Sigmoid colon (tissue), 4 donors: ENCODE results near the gene ELOVL5.
A peak's percentile ranks its signal among the peaks of the same experiment; 100 is the strongest.

Experiments
- CTCF ChIP-seq, 4 experiments: fragments of 450-650 bp in 3 of 4; fragments of 200-600 bp in 1 of 4; IDR thresholded peaks; one replicate each; pipeline ENCODE4 v1.5.1; 2016 to 2019; ENCODE audit warnings: antibody characterized with exemption in 4 of 4, mild to moderate bottlenecking in 3 of 4, moderate library complexity in 2 of 4
- EP300 ChIP-seq, 4 donors: sonication (generic); formaldehyde crosslinking; IDR thresholded peaks; one replicate each; pipeline ENCODE4 v1.6.1; 2017; ENCODE audit warnings: antibody characterized with exemption in 4 of 4
- POLR2A ChIP-seq, 2 donors: fragments of 450-650 bp; IDR thresholded peaks; one replicate each; pipeline ENCODE4 v1.6.1; 2016; ENCODE audit warnings: antibody characterized with exemption in 2 of 2, mild to moderate bottlenecking in 2 of 2, moderate library complexity in 2 of 2
- POLR2AphosphoS5 ChIP-seq, 4 donors: sonication (generic); formaldehyde crosslinking; IDR thresholded peaks; one replicate each; pipeline ENCODE4 v1.6.1; 2017; ENCODE audit warnings: antibody characterized with exemption in 4 of 4

- TF ChIP-seq CTCF (IDR thresholded peaks at IDR 0.05) (no peak), POLR2A (IDR thresholded peaks at IDR 0.05) (no peak), EP300 (IDR thresholded peaks at IDR 0.05) (peak in 1 of 4 donors; percentile 43), POLR2AphosphoS5 (IDR thresholded peaks at IDR 0.05) (peak in 2 of 4 donors; percentile 53 to 68)
Measured at GRCh38 chr6:53320964-53321363, 27.8 kb downstream of the ELOVL5 start.
